HUDEP-2 (cell line): ENCODE results near the gene GALNT18.
"Not testable (repeated sequence)": the region's sequence is repeated elsewhere in the genome, so short reads cannot be mapped to it uniquely, and the experiment has no call there.

Experiments used
- DNase-seq, 76 experiments: peaks; one replicate each; lab custom pipeline; 2025; ENCODE audit not compliant: unreplicated experiment in 76 of 76; lab: John Stamatoyannopoulos, UW

Gene GALNT18

GRCh38 chr11:11370255-11370961 is 251.4 kb downstream of the GALNT18 start:
- no peak for DNase-seq

GRCh38 chr11:11366793-11367192 is 255.0 kb downstream of the GALNT18 start:
- DNase-seq = peak in 1 of 76 experiments; percentile 4

GRCh38 chr11:11363674-11364073 is 258.1 kb downstream of the GALNT18 start:
- no peak for DNase-seq

GRCh38 chr11:11359611-11360010 is 262.2 kb downstream of the GALNT18 start:
- no peak for DNase-seq

- DNase-seq = no peak
These were observed 265.0 kb downstream of the GALNT18 start for GRCh38 chr11:11356842-11357241.

GRCh38 chr11:11352878-11353277 is 268.9 kb downstream of the GALNT18 start, which contains the start of gene CSNK2A3:
Gene CSNK2A3, minus strand, starts transcription at chr11:11353250. Its CDS starts 131 bp downstream, at chr11:11353119.
- not testable (repeated sequence) for DNase-seq

GRCh38 chr11:11351851-11352250 is 270.0 kb downstream of the GALNT18 start:
- not testable (repeated sequence) for DNase-seq

GRCh38 chr11:11351042-11351586 is 270.7 kb downstream of the GALNT18 start:
- no peak for DNase-seq

- no peak for DNase-seq
These were observed 271.9 kb downstream of the GALNT18 start for GRCh38 chr11:11349870-11350337.

- DNase-seq = no peak
These were observed 272.5 kb downstream of the GALNT18 start for GRCh38 chr11:11349106-11349825.

- DNase-seq = peak in 16 of 76 experiments; percentile 2 to 46 (median 15)
These were observed 273.5 kb downstream of the GALNT18 start for GRCh38 chr11:11348303-11348702.

- DNase-seq = no peak
These were observed 274.2 kb downstream of the GALNT18 start for GRCh38 chr11:11347592-11347991.

- DNase-seq = no peak
These were observed 275.5 kb downstream of the GALNT18 start for GRCh38 chr11:11346303-11346702.

- no peak for DNase-seq
These were observed 276.7 kb downstream of the GALNT18 start for GRCh38 chr11:11345099-11345498.

GRCh38 chr11:11344045-11344444 is 277.8 kb downstream of the GALNT18 start:
- no peak for DNase-seq

- no peak for DNase-seq
These were observed 283.5 kb downstream of the GALNT18 start for GRCh38 chr11:11338304-11338703.

GRCh38 chr11:11336664-11337063 is 285.1 kb downstream of the GALNT18 start:
- no peak for DNase-seq

GRCh38 chr11:11335043-11335442 is 286.8 kb downstream of the GALNT18 start:
- DNase-seq = no peak

- no peak for DNase-seq
These were observed 287.2 kb downstream of the GALNT18 start for GRCh38 chr11:11334607-11335006.

GRCh38 chr11:11332141-11332710 is 289.6 kb downstream of the GALNT18 start:
- no peak for DNase-seq
